ENCODE results near the gene ZFAND2A.
"Not testable (repeated sequence)": the region's sequence is repeated elsewhere in the genome, so short reads cannot be mapped to it uniquely, and the experiment has no call there.

Gene ZFAND2A

GRCh38 chr7:1159891-1160669, at the start of gene ZFAND2A:
Gene ZFAND2A, minus strand, starts transcription at chr7:1160196. Its CDS starts 1,984 bp downstream, at chr7:1158212.
- TF ChIP-seq CTCF (IDR thresholded peaks at IDR 0.05), result no peak
- Histone ChIP-seq H3K27me3 (ENCODE audit: control insufficient read depth, insufficient read depth, low read length) (no peaks in the 10 kb centered on the region), H3K4me3 (ENCODE audit: low read depth, low read length) (peak within 1 kb of the TSS; percentile 91), H2AFZ (peak within 1 kb of the TSS; percentile 93), H3K27ac (peak within 1 kb of the TSS; percentile 70), H3K4me1 (peaks cover 2% of the 10 kb centered on the region), H3K9ac (peak within 1 kb of the TSS; percentile 93), H3K79me2 (peaks cover 17% of the 10 kb centered on the region), H3K36me3 (ENCODE audit: control insufficient read depth, insufficient read depth, low read length) (no peaks in the 10 kb centered on the region), H3K9me3 (ENCODE audit: control insufficient read depth, low read length) (no peaks in the 10 kb centered on the region), H3K4me2 (ENCODE audit: low read length) (peak within 1 kb of the TSS; percentile 98)

GRCh38 chr7:1209097-1209496, 49.1 kb upstream of the ZFAND2A start:
- no peak overlapping the region for H3K4me2 ChIP-seq (ENCODE audit: low read length)
- no peak overlapping the region for H2AFZ ChIP-seq
- TF ChIP-seq CTCF (IDR thresholded peaks at IDR 0.05), result no peak
- no peaks in the 10 kb centered on the region for H3K36me3 ChIP-seq (ENCODE audit: control insufficient read depth, insufficient read depth, low read length)
- no peaks in the 10 kb centered on the region for H3K9me3 ChIP-seq (ENCODE audit: control insufficient read depth, low read length)
- H3K4me1 ChIP-seq, result no peaks in the 10 kb centered on the region
- H3K79me2 ChIP-seq, result no peaks in the 10 kb centered on the region
- H3K9ac ChIP-seq, result no peak overlapping the region
- no peaks in the 10 kb centered on the region for H3K27me3 ChIP-seq (ENCODE audit: control insufficient read depth, insufficient read depth, low read length)
- H3K4me3 ChIP-seq (ENCODE audit: low read depth, low read length), result no peak overlapping the region
- no peak overlapping the region for H3K27ac ChIP-seq

- not testable (repeated sequence) for H3K9ac ChIP-seq; H3K4me3 ChIP-seq (ENCODE audit: low read depth, low read length); H3K27ac ChIP-seq; H3K36me3 ChIP-seq (ENCODE audit: control insufficient read depth, insufficient read depth, low read length); H3K9me3 ChIP-seq (ENCODE audit: control insufficient read depth, low read length); H3K27me3 ChIP-seq (ENCODE audit: control insufficient read depth, insufficient read depth, low read length); H3K4me1 ChIP-seq; H3K79me2 ChIP-seq; H2AFZ ChIP-seq; H3K4me2 ChIP-seq (ENCODE audit: low read length)
Measured at GRCh38 chr7:1205742-1206141, 45.7 kb upstream of the ZFAND2A start.

GRCh38 chr7:1204460-1205140, 44.6 kb upstream of the ZFAND2A start:
- Histone ChIP-seq H3K4me3 (ENCODE audit: low read depth, low read length) (no peak overlapping the region), H3K4me2 (ENCODE audit: low read length) (no peak overlapping the region), H3K27me3 (ENCODE audit: control insufficient read depth, insufficient read depth, low read length) (no peaks in the 10 kb centered on the region), H3K9me3 (ENCODE audit: control insufficient read depth, low read length) (no peaks in the 10 kb centered on the region), H3K36me3 (ENCODE audit: control insufficient read depth, insufficient read depth, low read length) (no peaks in the 10 kb centered on the region), H3K27ac (no peak overlapping the region), H3K4me1 (no peaks in the 10 kb centered on the region), H2AFZ (no peak overlapping the region), H3K79me2 (no peaks in the 10 kb centered on the region), H3K9ac (no peak overlapping the region)
- no peak for TF ChIP-seq CTCF (IDR thresholded peaks at IDR 0.05)

- not testable (repeated sequence) for H3K27me3 ChIP-seq (ENCODE audit: control insufficient read depth, insufficient read depth, low read length); H3K9ac ChIP-seq; H3K27ac ChIP-seq; H2AFZ ChIP-seq; H3K9me3 ChIP-seq (ENCODE audit: control insufficient read depth, low read length); H3K4me2 ChIP-seq (ENCODE audit: low read length); H3K79me2 ChIP-seq; H3K4me1 ChIP-seq; H3K4me3 ChIP-seq (ENCODE audit: low read depth, low read length); H3K36me3 ChIP-seq (ENCODE audit: control insufficient read depth, insufficient read depth, low read length)
Measured at GRCh38 chr7:1202914-1203313, 42.9 kb upstream of the ZFAND2A start.

Measured in parathyroid adenoma (tissue), 2 donors.